ENCODE measurements around the gene DAND5.

Gene DAND5

GRCh38 chr19:12939975-12940423 lies 29.4 kb upstream of the DAND5 start:
- peak overlapping the region; percentile 93 for H3K27ac ChIP-seq
- TF ChIP-seq CTCF (IDR thresholded peaks at IDR 0.05) (no peak), ZFX (IDR thresholded peaks at IDR 0.05; ENCODE audit: borderline replicate concordance) (no peak)

DNA sequence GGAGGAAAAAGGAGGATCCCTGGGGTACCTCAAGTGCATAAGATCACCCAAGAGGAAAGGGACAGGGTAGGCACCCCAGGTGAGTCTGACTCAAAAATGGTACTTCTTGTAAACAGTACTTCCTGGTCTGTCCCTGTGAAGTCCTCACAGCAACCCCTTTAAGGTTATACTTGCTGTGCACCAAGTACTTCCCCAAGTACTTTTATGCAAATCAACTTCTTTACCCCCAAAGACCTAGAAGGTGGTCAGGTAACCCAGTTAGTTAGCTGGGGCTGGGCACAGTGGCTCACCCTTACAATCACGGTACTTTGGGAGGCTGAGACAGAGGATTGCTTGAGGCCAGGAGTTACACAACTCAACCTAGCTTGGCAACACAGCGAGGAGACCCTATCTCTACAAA lies 28.5 kb upstream of the DAND5 start:
- peak overlapping the region; percentile 93 for H3K27ac ChIP-seq

DNA sequence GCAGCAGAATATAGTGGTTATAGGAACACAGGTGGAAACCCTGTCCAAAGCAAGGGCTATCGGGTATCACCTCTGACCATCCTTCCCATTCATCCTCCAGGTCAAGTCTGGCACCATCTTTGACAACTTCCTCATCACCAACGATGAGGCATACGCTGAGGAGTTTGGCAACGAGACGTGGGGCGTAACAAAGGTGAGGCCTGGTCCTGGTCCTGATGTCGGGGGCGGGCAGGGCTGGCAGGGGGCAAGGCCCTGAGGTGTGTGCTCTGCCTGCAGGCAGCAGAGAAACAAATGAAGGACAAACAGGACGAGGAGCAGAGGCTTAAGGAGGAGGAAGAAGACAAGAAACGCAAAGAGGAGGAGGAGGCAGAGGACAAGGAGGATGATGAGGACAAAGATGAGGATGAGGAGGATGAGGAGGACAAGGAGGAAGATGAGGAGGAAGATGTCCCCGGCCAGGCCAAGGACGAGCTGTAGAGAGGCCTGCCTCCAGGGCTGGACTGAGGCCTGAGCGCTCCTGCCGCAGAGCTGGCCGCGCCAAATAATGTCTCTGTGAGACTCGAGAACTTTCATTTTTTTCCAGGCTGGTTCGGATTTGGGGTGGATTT lies 25.8 kb upstream of the DAND5 start:
- peak overlapping the region; percentile 93 for H3K27ac ChIP-seq
- TF ChIP-seq CTCF (IDR thresholded peaks at IDR 0.05) (no peak), ZFX (IDR thresholded peaks at IDR 0.05; ENCODE audit: borderline replicate concordance) (no peak)

More for the DNA sequence above, 28.5 kb upstream of the DAND5 start:
- no peak for TF ChIP-seq ZFX (IDR thresholded peaks at IDR 0.05; ENCODE audit: borderline replicate concordance)
- no peak for TF ChIP-seq CTCF (IDR thresholded peaks at IDR 0.05)

DNA sequence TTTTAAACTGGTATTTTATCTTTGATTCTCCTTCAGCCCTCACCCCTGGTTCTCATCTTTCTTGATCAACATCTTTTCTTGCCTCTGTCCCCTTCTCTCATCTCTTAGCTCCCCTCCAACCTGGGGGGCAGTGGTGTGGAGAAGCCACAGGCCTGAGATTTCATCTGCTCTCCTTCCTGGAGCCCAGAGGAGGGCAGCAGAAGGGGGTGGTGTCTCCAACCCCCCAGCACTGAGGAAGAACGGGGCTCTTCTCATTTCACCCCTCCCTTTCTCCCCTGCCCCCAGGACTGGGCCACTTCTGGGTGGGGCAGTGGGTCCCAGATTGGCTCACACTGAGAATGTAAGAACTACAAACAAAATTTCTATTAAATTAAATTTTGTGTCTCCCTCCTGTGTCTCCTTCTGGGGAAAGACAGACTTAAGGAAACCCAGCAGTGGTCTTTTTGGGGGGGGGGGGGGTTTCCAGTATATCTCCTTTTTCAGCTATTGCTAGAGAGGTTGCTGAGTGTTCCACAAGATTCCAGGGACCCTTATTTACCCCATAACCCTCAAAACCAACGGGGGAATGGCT lies 25.2 kb upstream of the DAND5 start:
- H3K27ac ChIP-seq: peak overlapping the region; percentile 93
- TF ChIP-seq ZFX (IDR thresholded peaks at IDR 0.05; ENCODE audit: borderline replicate concordance) (no peak), CTCF (IDR thresholded peaks at IDR 0.05) (no peak)

GRCh38 chr19:12945479-12946091 lies 23.8 kb upstream of the DAND5 start, which contains the start of gene RAD23A:
TSS of gene RAD23A (plus strand) at chr19:12945862. CDS start at chr19:12945949, 87 bp downstream.
- TF ChIP-seq ZFX (IDR thresholded peaks at IDR 0.05; ENCODE audit: borderline replicate concordance) (no peak), CTCF (IDR thresholded peaks at IDR 0.05) (no peak)
- peak within 1 kb of the TSS; percentile 93 for H3K27ac ChIP-seq

DNA sequence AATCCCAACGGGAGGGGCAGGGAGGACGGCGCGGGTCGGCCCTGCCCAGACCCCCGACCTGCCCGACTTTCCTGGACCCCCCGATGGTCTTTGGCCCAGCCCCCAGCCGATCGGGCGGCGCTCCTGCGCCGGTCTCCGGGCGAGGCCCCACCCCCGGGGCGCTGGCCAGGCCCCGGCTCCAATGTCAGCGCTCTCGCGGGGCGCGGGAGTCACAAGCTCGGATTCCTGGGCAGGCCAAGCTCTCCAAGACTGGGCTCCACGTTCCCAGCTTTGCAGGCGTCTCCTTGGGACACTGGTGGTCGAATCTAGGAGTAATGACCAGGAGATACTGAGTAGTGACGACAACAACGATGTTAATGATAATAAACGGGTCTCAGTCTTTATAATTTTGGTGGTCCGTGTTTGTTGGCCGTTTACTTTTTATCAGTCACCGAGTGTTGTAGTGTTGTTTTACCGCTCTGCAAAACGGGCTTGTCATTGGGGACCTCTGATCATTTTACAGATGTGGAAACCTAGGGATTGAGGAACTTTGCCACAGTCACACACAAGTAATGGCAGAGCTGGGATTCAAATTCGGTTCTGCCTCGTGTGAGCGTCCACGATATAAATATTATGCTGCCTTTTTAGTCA lies 23.2 kb upstream of the DAND5 start:
- TF ChIP-seq ZFX (IDR thresholded peaks at IDR 0.05; ENCODE audit: borderline replicate concordance) (no peak), CTCF (IDR thresholded peaks at IDR 0.05) (no peak)
- H3K27ac ChIP-seq: peak overlapping the region; percentile 93
